GM19099 (cell line): ENCODE results near the gene PIP5K1B.

Experiments
- POLR2A ChIP-seq: IDR thresholded peaks from 3 replicates; pipeline ENCODE4 v1.6.1; 2011; ENCODE audit warnings: low read depth; ENCODE audit not compliant: insufficient read length; ENCODE audit errors: extremely low read depth

PIP5K1B gene

DNA sequence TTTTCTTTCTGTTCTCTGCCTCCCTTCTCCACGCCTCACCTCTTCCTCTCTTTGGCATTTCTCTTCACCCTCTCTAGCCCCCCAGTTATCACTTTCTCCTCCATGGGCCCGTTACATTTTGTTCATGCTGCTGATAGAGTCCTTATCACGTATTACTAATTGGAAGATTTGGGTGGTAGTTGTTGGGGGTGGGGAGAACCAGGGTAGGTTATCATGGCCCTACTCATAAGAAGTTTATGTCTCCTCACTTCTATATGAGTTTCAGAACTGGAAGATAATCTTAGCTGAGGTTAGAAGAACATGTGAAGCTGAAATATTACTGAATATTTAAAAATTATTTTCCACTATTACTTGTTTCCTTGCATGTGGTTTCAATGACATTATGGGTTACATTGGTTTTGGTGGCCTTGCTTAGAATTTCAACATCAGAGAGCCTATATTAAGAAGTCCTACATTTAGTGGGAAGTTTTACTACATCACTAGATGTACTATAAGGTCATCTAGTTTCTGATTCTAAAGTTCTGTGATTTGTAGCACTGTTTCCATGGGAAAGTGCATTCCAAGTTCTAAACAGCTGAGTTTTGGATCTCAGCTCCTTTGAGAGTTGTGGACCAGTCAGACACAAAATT lies 36.8 kb downstream of the PIP5K1B start:
- no peak for TF ChIP-seq POLR2A

DNA sequence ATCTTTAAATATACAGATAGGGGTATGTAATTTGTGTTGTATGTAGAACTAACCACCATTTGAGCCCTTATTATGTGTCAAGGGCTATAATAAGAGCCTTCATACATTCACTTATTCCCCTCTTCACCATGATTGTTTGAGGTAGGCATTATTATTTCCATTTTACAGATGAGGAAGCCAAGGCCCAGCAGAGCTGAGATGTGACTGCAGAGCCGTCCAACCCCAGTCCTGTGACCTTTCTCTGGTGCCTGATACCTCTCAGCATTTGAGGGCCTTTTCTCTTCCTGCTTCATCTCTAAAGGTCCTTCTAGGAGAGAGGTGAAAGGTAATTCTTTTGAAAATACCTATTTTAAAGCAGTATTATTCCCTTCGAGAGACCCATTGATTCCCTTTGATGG lies 37.3 kb downstream of the PIP5K1B start:
- TF ChIP-seq POLR2A, result no peak

DNA sequence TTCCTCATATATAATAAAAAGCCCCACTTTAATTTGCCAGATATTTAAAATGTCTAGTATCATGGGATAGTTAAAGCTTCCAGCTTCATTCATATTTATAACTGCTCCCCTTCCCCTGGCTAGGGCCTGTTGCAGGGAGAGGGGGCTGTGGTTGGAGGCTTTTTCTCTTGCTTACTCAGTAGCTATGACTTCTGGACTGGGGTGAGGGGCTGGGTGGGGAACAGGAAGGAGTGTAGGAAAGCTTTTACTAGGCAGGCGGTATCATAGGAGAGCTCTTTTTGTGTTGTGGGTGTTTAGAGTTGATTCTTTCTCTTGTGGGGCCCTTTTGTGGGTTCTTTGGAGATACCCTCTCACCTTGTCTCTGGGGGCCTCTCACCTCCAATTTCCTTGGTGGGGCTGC lies 39.4 kb downstream of the PIP5K1B start:
- no peak for TF ChIP-seq POLR2A

DNA sequence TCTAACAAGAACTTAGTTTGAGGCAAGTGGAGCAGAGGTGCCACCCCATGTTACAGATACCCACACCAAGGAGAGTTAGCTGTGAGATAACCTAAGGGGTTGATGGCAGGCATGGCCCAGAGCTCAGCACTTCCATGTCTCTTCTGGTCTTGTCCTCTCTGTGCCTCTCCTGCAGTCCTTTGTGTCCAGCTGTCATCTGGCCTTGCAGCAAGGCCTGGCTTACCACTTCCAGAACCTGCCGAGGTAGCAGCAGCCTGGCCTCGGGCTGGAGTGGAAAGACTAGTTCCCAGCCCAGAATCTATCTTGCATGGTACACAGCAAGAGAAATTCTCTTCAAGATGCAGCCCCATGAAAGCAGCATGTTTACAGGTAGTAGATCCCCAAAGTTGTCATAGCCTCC lies 41.5 kb downstream of the PIP5K1B start:
- TF ChIP-seq POLR2A, result no peak

DNA sequence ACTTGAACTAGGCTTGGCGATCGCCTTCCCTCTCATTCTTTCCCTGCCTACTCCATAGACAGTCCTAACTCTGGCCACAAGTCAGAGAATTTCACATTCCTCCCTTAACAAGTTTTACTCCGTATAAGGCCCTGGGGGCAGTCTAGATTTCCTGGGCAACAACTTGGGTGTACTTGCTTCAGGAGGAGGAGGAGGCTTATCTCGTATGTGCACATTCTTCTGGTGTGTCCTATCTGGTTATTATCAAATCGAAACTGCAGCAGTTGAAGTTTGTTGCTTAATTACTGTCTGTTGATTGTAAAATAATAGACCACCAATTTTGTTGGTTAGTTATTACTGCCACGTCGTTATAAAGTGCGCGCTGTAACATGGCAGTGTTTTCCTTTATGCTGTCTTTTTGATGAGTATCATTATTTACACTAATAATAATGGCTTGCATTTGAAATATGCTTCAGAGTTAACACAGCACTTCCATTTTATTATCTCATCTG lies 42.0 kb downstream of the PIP5K1B start:
- no peak for TF ChIP-seq POLR2A

DNA sequence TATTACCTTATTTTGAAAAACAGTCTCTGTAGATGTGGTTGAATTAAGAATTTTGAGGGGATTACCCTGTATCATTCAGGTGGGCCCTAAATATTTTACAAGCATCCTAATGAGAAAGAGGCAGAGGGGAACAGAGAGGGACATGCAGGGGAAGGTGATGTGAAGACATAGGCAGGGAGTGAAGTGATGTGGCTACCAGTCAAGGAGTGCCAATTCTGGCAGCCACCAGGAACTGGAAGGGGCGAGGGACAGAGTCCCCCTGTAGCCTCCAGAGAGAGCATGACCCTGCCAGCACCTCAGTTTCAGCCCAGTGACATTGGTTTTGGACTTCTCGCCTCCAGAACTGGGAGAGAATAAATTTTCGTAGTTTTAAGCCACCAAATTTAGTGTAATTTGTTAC lies 44.1 kb downstream of the PIP5K1B start:
- TF ChIP-seq POLR2A, result no peak

DNA sequence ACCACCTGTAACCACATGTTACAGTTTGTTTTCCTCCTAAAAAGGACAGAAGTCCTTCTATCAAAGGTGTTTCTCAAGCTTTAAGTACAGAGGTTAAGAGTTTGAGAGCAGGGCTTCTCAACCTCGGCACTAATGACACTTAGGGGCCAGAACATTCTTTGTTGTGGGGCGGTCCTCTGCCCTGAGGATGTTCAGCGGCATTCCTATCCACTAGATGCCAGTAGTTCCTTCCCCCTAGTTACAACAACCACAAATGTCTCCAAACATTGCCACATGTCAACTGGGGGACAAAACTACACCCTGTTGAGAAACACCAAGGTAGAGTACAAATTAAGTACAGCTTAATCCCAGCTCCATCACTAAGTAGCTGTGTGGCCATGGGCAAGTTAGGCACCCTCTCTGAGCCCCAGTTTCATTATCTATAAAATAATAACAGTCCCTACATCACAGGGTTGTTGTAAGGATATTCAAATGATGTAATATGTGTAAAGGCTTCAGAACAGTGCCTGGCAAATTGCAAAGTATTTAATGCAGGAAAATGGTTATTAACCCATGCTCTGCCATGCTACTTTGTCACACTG lies 44.6 kb downstream of the PIP5K1B start:
- no peak for TF ChIP-seq POLR2A

DNA sequence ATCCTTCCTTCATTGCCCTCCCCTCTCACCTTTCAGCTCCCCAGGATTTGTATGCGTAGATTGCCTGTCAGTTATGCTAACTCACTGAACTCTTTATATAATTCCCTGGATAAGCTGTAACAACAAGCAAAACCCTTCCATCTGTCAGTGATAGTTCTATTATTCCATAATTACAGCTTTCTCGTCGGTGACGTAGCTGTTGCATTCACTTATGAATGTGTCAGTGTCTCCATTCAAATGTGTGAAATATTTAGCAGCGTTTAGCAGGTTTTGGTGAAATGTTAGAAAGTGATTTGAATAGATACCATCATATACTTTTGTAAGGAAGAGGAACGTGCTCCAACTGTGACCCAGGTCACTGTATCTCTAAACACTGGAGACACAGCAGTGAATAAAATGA lies 45.2 kb downstream of the PIP5K1B start:
- no peak for TF ChIP-seq POLR2A

DNA sequence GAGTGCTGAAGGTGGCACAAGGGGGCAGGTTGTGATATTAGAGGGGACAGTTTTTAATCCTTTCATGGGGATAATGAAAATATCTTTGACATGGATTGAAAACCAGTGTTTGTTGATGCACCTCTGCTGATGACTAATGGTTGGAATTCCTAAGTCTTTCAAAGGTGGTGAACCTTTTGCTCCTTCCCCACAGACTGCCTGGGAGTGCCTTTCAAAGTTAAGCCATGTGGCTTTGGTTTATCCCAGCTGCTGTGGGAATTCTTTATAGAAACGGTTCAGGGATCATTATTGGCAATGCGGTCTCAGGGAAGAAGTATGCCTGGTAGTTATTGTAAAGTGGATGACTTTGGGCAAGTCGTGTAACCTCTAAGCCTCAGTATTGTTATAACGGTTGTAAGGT lies 45.7 kb downstream of the PIP5K1B start:
- TF ChIP-seq POLR2A, result no peak

DNA sequence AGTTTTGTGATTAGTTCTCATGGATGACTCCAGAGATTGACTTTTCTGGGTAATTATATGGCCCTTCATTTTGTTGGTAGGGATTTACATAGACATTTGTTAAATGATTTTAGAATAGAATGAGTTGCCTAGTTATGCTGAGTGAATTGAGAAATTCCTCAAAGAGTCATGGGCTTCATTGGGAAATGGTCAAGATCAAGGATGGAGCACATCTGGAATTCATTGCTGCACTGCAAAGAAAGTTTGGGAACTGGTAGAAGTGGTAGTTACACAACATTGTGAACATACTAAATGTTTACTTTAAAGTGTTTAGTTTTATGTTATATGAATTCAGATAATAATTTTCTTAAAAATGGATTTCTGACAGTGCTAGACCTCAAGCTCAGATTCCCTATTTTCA lies 46.5 kb downstream of the PIP5K1B start:
- TF ChIP-seq POLR2A, result no peak

DNA sequence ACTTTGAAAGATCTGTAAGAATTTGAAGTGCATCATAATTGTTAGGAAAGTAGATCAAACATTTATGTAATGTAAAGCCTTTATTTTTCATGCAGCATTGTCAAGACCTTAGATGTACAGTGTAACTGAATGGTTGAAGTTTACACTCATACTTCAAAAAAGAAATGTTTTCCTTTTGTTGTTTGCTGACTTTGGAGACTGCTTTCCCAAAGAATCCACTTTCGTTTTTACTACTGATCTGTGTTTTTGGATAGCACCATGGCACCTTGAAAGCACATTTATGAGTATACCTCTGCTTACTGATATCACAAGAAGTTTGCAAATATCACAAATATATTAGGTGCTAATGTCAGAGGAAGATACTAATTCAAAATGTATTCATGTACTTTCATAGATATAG lies 50.0 kb downstream of the PIP5K1B start:
- no peak for TF ChIP-seq POLR2A

DNA sequence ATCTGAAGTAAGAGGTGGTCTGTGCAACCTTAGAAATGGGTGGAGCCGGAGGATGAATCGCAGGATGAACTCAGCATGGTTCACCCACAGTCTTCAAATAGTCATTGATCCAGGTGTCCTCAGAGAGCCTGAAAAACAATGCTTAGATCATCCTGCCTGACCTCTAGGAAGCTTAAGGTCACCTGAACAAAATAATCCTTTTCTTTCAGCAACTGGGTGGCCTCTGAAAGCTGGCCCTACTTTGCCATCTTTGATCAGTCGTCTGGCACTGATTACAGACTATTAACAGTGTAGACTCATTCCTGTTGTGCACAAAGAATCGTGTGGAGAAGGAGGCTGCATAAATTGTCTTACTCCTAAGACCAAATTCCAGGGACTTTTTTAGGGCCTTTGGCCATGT lies 50.7 kb downstream of the PIP5K1B start:
- TF ChIP-seq POLR2A, result no peak

DNA sequence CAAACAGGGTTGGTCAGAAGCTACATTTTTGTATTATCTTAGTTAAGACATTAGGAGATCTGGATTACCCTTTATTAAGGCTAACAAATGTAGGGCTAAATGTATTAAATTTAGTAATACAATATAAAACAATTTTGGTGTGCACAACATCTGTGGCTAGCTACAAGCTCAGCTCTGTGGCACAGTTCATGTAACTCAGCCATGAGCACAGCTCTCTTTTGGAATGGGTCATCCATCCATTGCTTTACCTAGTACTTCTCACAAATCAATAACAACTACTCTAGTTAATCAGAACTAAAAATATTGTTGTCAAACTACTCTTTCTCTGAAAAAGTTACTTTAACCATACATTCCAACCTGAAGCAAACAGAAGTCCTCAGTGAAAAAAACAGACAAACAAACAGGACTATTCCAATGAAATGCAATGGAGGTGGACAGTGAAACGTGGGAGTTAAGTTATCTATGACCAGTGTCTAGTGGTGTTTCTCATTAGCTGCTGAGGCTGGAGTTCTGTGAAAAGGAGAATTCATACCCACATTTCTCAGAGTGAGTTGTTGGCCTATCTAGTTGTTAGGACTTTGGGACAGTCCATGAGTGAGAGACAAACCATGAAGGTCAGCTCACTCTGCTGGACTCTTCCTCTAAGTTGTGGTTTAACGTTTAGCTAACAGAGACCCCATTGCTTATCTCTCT lies 55.1 kb downstream of the PIP5K1B start:
- no peak for TF ChIP-seq POLR2A

DNA sequence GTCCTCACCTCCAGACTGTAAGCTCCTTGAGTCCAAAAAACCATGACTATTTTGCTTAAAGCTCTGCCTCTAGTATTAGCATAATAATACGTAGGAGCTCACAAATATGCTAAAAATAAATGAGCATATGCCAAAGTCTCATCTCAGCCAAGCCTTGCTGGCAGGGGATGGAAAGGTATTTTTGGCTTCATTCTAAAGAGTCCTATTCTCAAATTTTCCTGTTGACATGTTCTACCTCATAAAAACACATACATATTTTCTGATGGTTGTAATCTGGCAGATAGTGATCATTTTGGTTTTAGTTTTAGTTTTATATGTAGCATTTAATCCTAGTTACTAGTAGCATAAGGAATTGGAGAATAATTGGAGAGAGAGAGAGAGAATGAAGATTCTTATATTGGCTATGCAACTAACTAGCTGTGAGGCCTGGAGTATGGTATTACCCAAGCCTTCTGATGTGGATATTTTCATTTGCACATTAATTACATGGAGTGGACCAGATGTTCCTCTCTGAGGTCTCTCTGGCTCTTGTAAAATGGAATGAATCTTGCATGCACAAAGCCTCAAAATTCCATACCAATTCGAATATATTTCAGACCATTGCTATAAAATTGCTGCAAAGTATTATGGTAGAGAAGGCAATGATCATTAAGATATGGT lies 55.8 kb downstream of the PIP5K1B start:
- TF ChIP-seq POLR2A, result no peak

DNA sequence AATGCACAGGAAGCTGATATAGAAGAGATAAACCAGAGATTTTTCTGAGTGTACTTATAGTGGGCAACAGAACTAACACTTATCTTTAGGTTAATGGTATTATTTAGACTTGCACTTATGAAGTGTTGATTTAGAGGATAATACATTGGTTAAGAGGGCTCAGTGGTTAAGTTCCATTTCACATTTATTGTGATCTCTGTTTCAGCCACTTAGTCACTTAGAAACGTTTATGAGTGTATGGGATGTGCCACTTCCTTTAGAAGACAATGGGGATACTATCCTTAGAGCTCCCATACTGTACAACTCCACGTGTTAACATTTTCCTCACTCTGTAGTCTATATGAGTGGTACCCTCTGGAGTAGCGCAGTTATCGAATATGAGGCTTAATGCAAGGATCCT lies 57.5 kb downstream of the PIP5K1B start:
- no peak for TF ChIP-seq POLR2A

DNA sequence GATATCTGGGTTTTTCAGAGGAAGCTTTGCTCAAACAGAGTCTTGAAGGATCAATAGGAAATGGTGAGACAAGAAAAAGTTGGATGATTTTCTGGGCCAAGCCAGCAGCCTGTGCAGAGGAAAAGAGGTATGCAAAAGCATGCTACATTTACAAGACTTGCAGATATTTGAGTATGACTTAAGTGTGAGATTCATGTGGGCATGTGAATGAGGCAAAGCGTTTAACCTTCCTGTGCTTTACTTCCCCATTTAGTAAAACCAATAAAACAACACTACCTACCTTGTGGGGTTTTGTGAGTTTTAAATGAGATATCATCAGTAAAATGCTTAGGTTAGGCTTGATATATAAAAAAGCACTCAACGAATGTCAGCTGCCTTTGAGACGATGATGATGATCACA lies 58.1 kb downstream of the PIP5K1B start:
- TF ChIP-seq POLR2A, result no peak

DNA sequence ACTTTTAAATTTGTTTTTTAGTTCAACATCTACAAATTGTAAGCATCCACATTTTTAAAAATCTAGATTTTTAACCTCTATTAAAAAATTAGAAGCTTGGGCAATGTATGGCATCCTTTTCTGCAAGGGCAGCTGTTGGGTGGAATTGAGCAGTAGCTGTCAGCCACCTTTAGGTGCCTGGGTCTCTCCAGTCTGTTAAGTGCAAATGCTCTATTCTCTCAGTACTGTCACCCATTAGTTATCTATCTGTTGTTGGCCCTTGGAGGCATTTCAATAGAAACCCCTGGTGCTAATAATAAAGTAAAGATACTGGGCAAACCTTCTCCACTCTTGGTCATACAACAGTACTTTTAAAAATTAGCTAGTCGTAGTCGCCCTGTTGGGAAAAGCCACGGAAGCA lies 63.6 kb downstream of the PIP5K1B start:
- TF ChIP-seq POLR2A, result no peak

DNA sequence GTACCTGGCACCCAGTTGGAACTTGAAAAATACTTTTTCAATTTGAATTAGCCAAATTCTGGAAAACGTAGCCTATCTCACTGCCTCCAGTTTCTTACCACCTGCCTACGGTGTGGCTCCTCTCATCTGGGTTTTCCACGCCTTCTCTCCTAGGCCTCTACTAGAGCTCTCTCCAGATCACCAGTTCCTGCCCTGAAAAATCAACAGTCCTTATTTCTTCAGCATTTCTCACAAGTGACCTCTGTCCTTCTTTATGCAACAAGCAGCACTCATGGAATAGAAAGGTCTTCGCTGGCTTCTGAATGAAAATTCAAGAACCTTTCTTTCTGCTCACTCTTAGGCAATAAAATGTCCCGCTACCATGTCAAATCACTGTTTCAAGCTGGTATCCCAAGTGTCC lies 64.8 kb downstream of the PIP5K1B start:
- no peak for TF ChIP-seq POLR2A
